SJSA1 (cell line): Measurements from ENCODE around the gene TRAK1. TPM values are rescaled to one million over a fixed set of nuclear protein-coding genes. Genes with fewer than 3 reads are reported as not detected.

Experiments used
- DNase-seq, 2 experiments: peaks; one replicate each; pipeline ENCODE4 v3.0.0-alpha.2; 2015 to 2020; ENCODE audit warnings: low spot score in 2 of 2, low read depth in 1 of 2
- H3K27ac ChIP-seq: fragments of 250-450 bp; sonication (Bioruptor Pico); 2 replicates; pipeline ENCODE4 v1.5.1; 2020; ENCODE audit warnings: mild to moderate bottlenecking, moderate library complexity
- H3K27me3 ChIP-seq: fragments of 250-450 bp; sonication (Bioruptor Pico); replicated peaks from 2 replicates; pipeline ENCODE4 v1.5.1; 2020; ENCODE audit warnings: mild to moderate bottlenecking, moderate library complexity
- H3K36me3 ChIP-seq: fragments of 250-450 bp; sonication (Bioruptor Pico); 2 replicates; pipeline ENCODE4 v1.5.1; 2020; ENCODE audit warnings: mild to moderate bottlenecking
- H3K4me1 ChIP-seq: fragments of 250-450 bp; sonication (Bioruptor Pico); replicated peaks from 2 replicates; pipeline ENCODE4 v1.6.1; 2021; ENCODE audit warnings: mild to moderate bottlenecking
- H3K4me3 ChIP-seq: fragments of 250-450 bp; sonication (Bioruptor Pico); 2 replicates; pipeline ENCODE4 v1.5.1; 2020; ENCODE audit warnings: mild to moderate bottlenecking
- H3K9me3 ChIP-seq: fragments of 250-450 bp; sonication (Bioruptor Pico); replicated peaks from 2 replicates; pipeline ENCODE4 v1.5.1; 2020; ENCODE audit warnings: mild to moderate bottlenecking
- total RNA-seq: library from RNA; depleted of rRNA; stranded (reverse); fragments of >200 nt; shearing (Covaris generic); gene quantifications from 2 replicates; pipeline ENCODE4 v1.2.3, GENCODE V29; 2014

Gene TRAK1
- total RNA-seq, 1 experiment from 2014 or later = 15.4 TPM

- no peaks in the 10 kb centered on the region for H3K4me1 ChIP-seq
- no peaks in the 10 kb centered on the region for H3K9me3 ChIP-seq
- DNase-seq = no peak
- H3K36me3 ChIP-seq = no peaks in the 10 kb centered on the region
- no peaks in the 10 kb centered on the region for H3K27me3 ChIP-seq
- H3K4me3 ChIP-seq = no peak overlapping the region
- no peak overlapping the region for H3K27ac ChIP-seq
Measured at GRCh38 chr3:42254566-42254965, 163.4 kb downstream of the TRAK1 start.

- no peak for DNase-seq
- peaks cover 6% of the 10 kb centered on the region; the same call in 1 of the 2 replicates for H3K27me3 ChIP-seq
Measured at GRCh38 chr3:42256135-42256819, 165.1 kb downstream of the TRAK1 start.

GRCh38 chr3:42257007-42257406 is 165.8 kb downstream of the TRAK1 start:
- H3K27me3 ChIP-seq = peaks cover 11% of the 10 kb centered on the region; the same call in 1 of the 2 replicates
- no peak for DNase-seq
- H3K9me3 ChIP-seq = no peaks in the 10 kb centered on the region
- H3K36me3 ChIP-seq = no peaks in the 10 kb centered on the region
- no peaks in the 10 kb centered on the region for H3K4me1 ChIP-seq
- H3K4me3 ChIP-seq = no peak overlapping the region
- no peak overlapping the region for H3K27ac ChIP-seq

More at GRCh38 chr3:42256135-42256819, 165.1 kb downstream of the TRAK1 start:
- no peaks in the 10 kb centered on the region for H3K9me3 ChIP-seq
- H3K4me1 ChIP-seq = no peaks in the 10 kb centered on the region
- no peaks in the 10 kb centered on the region for H3K36me3 ChIP-seq
- no peak overlapping the region for H3K27ac ChIP-seq
- H3K4me3 ChIP-seq = no peak overlapping the region

GRCh38 chr3:42262525-42262924 is 171.4 kb downstream of the TRAK1 start:
- H3K27me3 ChIP-seq = peaks cover 48% of the 10 kb centered on the region
- no peak for DNase-seq
- H3K27ac ChIP-seq = no peak overlapping the region

GRCh38 chr3:42263354-42264346 is 172.5 kb downstream of the TRAK1 start:
- peak in 1 of 2 experiments; percentile 31 for DNase-seq
- Histone ChIP-seq H3K36me3 (no peaks in the 10 kb centered on the region), H3K27ac (no peak overlapping the region), H3K4me3 (no peak overlapping the region), H3K9me3 (no peaks in the 10 kb centered on the region), H3K27me3 (peaks cover 51% of the 10 kb centered on the region), H3K4me1 (no peaks in the 10 kb centered on the region)

More at GRCh38 chr3:42262525-42262924, 171.4 kb downstream of the TRAK1 start:
- Histone ChIP-seq H3K36me3 (no peaks in the 10 kb centered on the region), H3K4me1 (no peaks in the 10 kb centered on the region), H3K4me3 (no peak overlapping the region), H3K9me3 (no peaks in the 10 kb centered on the region)

- no peaks in the 10 kb centered on the region for H3K36me3 ChIP-seq
Measured at GRCh38 chr3:42264399-42265058, 173.4 kb downstream of the TRAK1 start.

GRCh38 chr3:42265059-42265991 is 174.2 kb downstream of the TRAK1 start:
- Histone ChIP-seq H3K27me3 (peaks cover 48% of the 10 kb centered on the region), H3K4me1 (no peaks in the 10 kb centered on the region), H3K9me3 (no peaks in the 10 kb centered on the region), H3K36me3 (no peaks in the 10 kb centered on the region), H3K27ac (no peak overlapping the region), H3K4me3 (no peak overlapping the region)
- peak in 1 of 2 experiments; percentile 33 for DNase-seq

More at GRCh38 chr3:42264399-42265058, 173.4 kb downstream of the TRAK1 start:
- no peaks in the 10 kb centered on the region for H3K9me3 ChIP-seq
- peaks cover 51% of the 10 kb centered on the region for H3K27me3 ChIP-seq
- peak in 1 of 2 experiments; percentile 28 for DNase-seq
- no peaks in the 10 kb centered on the region for H3K4me1 ChIP-seq
- H3K4me3 ChIP-seq = no peak overlapping the region
- H3K27ac ChIP-seq = no peak overlapping the region

- H3K9me3 ChIP-seq = no peaks in the 10 kb centered on the region
- H3K4me3 ChIP-seq = no peak within 1 kb of the TSS
- no peaks in the 10 kb centered on the region for H3K36me3 ChIP-seq
- peak in 1 of 2 experiments; percentile 1 for DNase-seq
- H3K27me3 ChIP-seq = peaks cover 45% of the 10 kb centered on the region
- H3K4me1 ChIP-seq = no peaks in the 10 kb centered on the region
- H3K27ac ChIP-seq = no peak within 1 kb of the TSS
Measured at GRCh38 chr3:42266085-42266484, 174.9 kb downstream of the TRAK1 start, which contains the start of gene CCK. Gene CCK (minus strand): TSS chr3:42266185. CDS start chr3:42263630, 2,555 bp downstream.

- Histone ChIP-seq H3K27ac (no peak overlapping the region), H3K9me3 (no peaks in the 10 kb centered on the region), H3K27me3 (peaks cover 37% of the 10 kb centered on the region), H3K4me1 (no peaks in the 10 kb centered on the region), H3K4me3 (no peak overlapping the region), H3K36me3 (no peaks in the 10 kb centered on the region)
- peak in 1 of 2 experiments; percentile 23 for DNase-seq
Measured at GRCh38 chr3:42267878-42268277, 176.7 kb downstream of the TRAK1 start.

- no peak for DNase-seq
- H3K4me3 ChIP-seq = no peak overlapping the region
- H3K27me3 ChIP-seq = peaks cover 20% of the 10 kb centered on the region
- no peaks in the 10 kb centered on the region for H3K36me3 ChIP-seq
- H3K27ac ChIP-seq = no peak overlapping the region
- no peaks in the 10 kb centered on the region for H3K4me1 ChIP-seq
- no peaks in the 10 kb centered on the region for H3K9me3 ChIP-seq
Measured at GRCh38 chr3:42269647-42270046, 178.5 kb downstream of the TRAK1 start.

GRCh38 chr3:42270561-42270960 is 179.4 kb downstream of the TRAK1 start:
- no peak overlapping the region for H3K4me3 ChIP-seq
- H3K36me3 ChIP-seq = no peaks in the 10 kb centered on the region
- H3K4me1 ChIP-seq = no peaks in the 10 kb centered on the region
- DNase-seq = peak in 1 of 2 experiments; percentile 0
- H3K27me3 ChIP-seq = peaks cover 13% of the 10 kb centered on the region
- no peaks in the 10 kb centered on the region for H3K9me3 ChIP-seq
- H3K27ac ChIP-seq = no peak overlapping the region

GRCh38 chr3:42271786-42272185 is 180.6 kb downstream of the TRAK1 start:
- Histone ChIP-seq H3K27ac (no peak overlapping the region), H3K4me3 (no peak overlapping the region), H3K9me3 (no peaks in the 10 kb centered on the region), H3K27me3 (peaks cover 10% of the 10 kb centered on the region; the same call in 1 of the 2 replicates), H3K36me3 (no peaks in the 10 kb centered on the region), H3K4me1 (no peaks in the 10 kb centered on the region)
- DNase-seq = peak in 1 of 2 experiments; percentile 1
